ENCODE measurements around the gene STXBP4.

The STXBP4 gene

GRCh38 chr17:54968988-54969332 is 395 bp downstream of the STXBP4 start:
- peak overlapping the region; percentile 23 for H3K27ac ChIP-seq (ENCODE audit: low read depth, low read length)
- peak overlapping the region; percentile 96 to 98 for H3K4me3 ChIP-seq (ENCODE audit: low read depth in 1 of 2, low read length in 2 of 2)
- H3K36me3 ChIP-seq (ENCODE audit: control insufficient read depth in 1 of 2, insufficient read depth in 2 of 2, low read length in 2 of 2) = peaks cover 5 to 13% of the 10 kb centered on the region in 2 donors
- H3K27me3 ChIP-seq (ENCODE audit: control insufficient read depth in 1 of 2, insufficient read depth in 2 of 2, low read length in 2 of 2) = no peaks in the 10 kb centered on the region
- H3K9me3 ChIP-seq (ENCODE audit: control insufficient read depth in 1 of 2, low read length in 2 of 2) = no peaks in the 10 kb centered on the region
- H3K4me1 ChIP-seq (ENCODE audit: control insufficient read depth in 1 of 2, insufficient read depth in 2 of 2, low read length in 2 of 2) = peaks cover 21 to 28% of the 10 kb centered on the region in 2 donors
- peak overlapping the region; percentile 86 to 92 for H3K9ac ChIP-seq (ENCODE audit: low read depth in 1 of 2, low read length in 2 of 2)

- Histone ChIP-seq H3K4me1 (ENCODE audit: control insufficient read depth in 1 of 2, insufficient read depth in 2 of 2, low read length in 2 of 2) (peaks cover 21 to 28% of the 10 kb centered on the region in 2 donors), H3K27me3 (ENCODE audit: control insufficient read depth in 1 of 2, insufficient read depth in 2 of 2, low read length in 2 of 2) (no peaks in the 10 kb centered on the region), H3K9me3 (ENCODE audit: control insufficient read depth in 1 of 2, low read length in 2 of 2) (no peaks in the 10 kb centered on the region), H3K9ac (ENCODE audit: low read depth in 1 of 2, low read length in 2 of 2) (peak overlapping the region; percentile 86 to 92), H3K27ac (ENCODE audit: low read depth, low read length) (peak overlapping the region; percentile 23), H3K4me3 (ENCODE audit: low read depth in 1 of 2, low read length in 2 of 2) (peak overlapping the region; percentile 96 to 98), H3K36me3 (ENCODE audit: control insufficient read depth in 1 of 2, insufficient read depth in 2 of 2, low read length in 2 of 2) (peaks cover 0 to 3% of the 10 kb centered on the region in 2 donors)
Observed at GRCh38 chr17:54969658-54970572, 1.4 kb downstream of the STXBP4 start.

- Histone ChIP-seq H3K4me3 (ENCODE audit: low read depth in 1 of 2, low read length in 2 of 2) (no peak overlapping the region), H3K36me3 (ENCODE audit: control insufficient read depth in 1 of 2, insufficient read depth in 2 of 2, low read length in 2 of 2) (no peaks in the 10 kb centered on the region), H3K27ac (ENCODE audit: low read depth, low read length) (peak overlapping the region; percentile 30), H3K4me1 (ENCODE audit: control insufficient read depth in 1 of 2, insufficient read depth in 2 of 2, low read length in 2 of 2) (peaks cover 21 to 23% of the 10 kb centered on the region in 2 donors), H3K9ac (ENCODE audit: low read depth in 1 of 2, low read length in 2 of 2) (no peak overlapping the region), H3K9me3 (ENCODE audit: control insufficient read depth in 1 of 2, low read length in 2 of 2) (no peaks in the 10 kb centered on the region), H3K27me3 (ENCODE audit: control insufficient read depth in 1 of 2, insufficient read depth in 2 of 2, low read length in 2 of 2) (no peaks in the 10 kb centered on the region)
Observed at GRCh38 chr17:54971147-54971546, 2.6 kb downstream of the STXBP4 start.

- H3K4me1 ChIP-seq (ENCODE audit: control insufficient read depth in 1 of 2, insufficient read depth in 2 of 2, low read length in 2 of 2) = peaks cover 15 to 18% of the 10 kb centered on the region in 2 donors
- no peak overlapping the region for H3K4me3 ChIP-seq (ENCODE audit: low read depth in 1 of 2, low read length in 2 of 2)
- no peak overlapping the region for H3K27ac ChIP-seq (ENCODE audit: low read depth, low read length)
- H3K27me3 ChIP-seq (ENCODE audit: control insufficient read depth in 1 of 2, insufficient read depth in 2 of 2, low read length in 2 of 2) = no peaks in the 10 kb centered on the region
- H3K36me3 ChIP-seq (ENCODE audit: control insufficient read depth in 1 of 2, insufficient read depth in 2 of 2, low read length in 2 of 2) = peaks cover 0 to 2% of the 10 kb centered on the region in 2 donors
- no peaks in the 10 kb centered on the region for H3K9me3 ChIP-seq (ENCODE audit: control insufficient read depth in 1 of 2, low read length in 2 of 2)
- H3K9ac ChIP-seq (ENCODE audit: low read depth in 1 of 2, low read length in 2 of 2) = no peak overlapping the region
Observed at GRCh38 chr17:54971901-54972300, 3.3 kb downstream of the STXBP4 start.

- Histone ChIP-seq H3K9me3 (ENCODE audit: control insufficient read depth in 1 of 2, low read length in 2 of 2) (no peaks in the 10 kb centered on the region), H3K9ac (ENCODE audit: low read depth in 1 of 2, low read length in 2 of 2) (no peak overlapping the region), H3K4me3 (ENCODE audit: low read depth in 1 of 2, low read length in 2 of 2) (no peak overlapping the region), H3K27ac (ENCODE audit: low read depth, low read length) (no peak overlapping the region), H3K4me1 (ENCODE audit: control insufficient read depth in 1 of 2, insufficient read depth in 2 of 2, low read length in 2 of 2) (peaks cover 14 to 15% of the 10 kb centered on the region in 2 donors), H3K27me3 (ENCODE audit: control insufficient read depth in 1 of 2, insufficient read depth in 2 of 2, low read length in 2 of 2) (no peaks in the 10 kb centered on the region), H3K36me3 (ENCODE audit: control insufficient read depth in 1 of 2, insufficient read depth in 2 of 2, low read length in 2 of 2) (peaks cover 0 to 2% of the 10 kb centered on the region in 2 donors)
Observed at GRCh38 chr17:54972406-54973138, 4.0 kb downstream of the STXBP4 start.

GRCh38 chr17:54974759-54975158 is 6.2 kb downstream of the STXBP4 start:
- Histone ChIP-seq H3K4me1 (ENCODE audit: control insufficient read depth in 1 of 2, insufficient read depth in 2 of 2, low read length in 2 of 2) (peaks cover 6 to 9% of the 10 kb centered on the region in 2 donors), H3K27me3 (ENCODE audit: control insufficient read depth in 1 of 2, insufficient read depth in 2 of 2, low read length in 2 of 2) (no peaks in the 10 kb centered on the region), H3K36me3 (ENCODE audit: control insufficient read depth in 1 of 2, insufficient read depth in 2 of 2, low read length in 2 of 2) (peaks cover 0 to 2% of the 10 kb centered on the region in 2 donors), H3K9me3 (ENCODE audit: control insufficient read depth in 1 of 2, low read length in 2 of 2) (no peaks in the 10 kb centered on the region), H3K27ac (ENCODE audit: low read depth, low read length) (no peak overlapping the region), H3K4me3 (ENCODE audit: low read depth in 1 of 2, low read length in 2 of 2) (no peak overlapping the region), H3K9ac (ENCODE audit: low read depth in 1 of 2, low read length in 2 of 2) (no peak overlapping the region)

- H3K36me3 ChIP-seq (ENCODE audit: control insufficient read depth in 1 of 2, insufficient read depth in 2 of 2, low read length in 2 of 2) = peaks cover 0 to 2% of the 10 kb centered on the region in 2 donors
- peaks cover 5 to 6% of the 10 kb centered on the region in 2 donors for H3K9me3 ChIP-seq (ENCODE audit: control insufficient read depth in 1 of 2, low read length in 2 of 2)
- no peak overlapping the region for H3K4me3 ChIP-seq (ENCODE audit: low read depth in 1 of 2, low read length in 2 of 2)
- no peak overlapping the region for H3K27ac ChIP-seq (ENCODE audit: low read depth, low read length)
- no peaks in the 10 kb centered on the region for H3K27me3 ChIP-seq (ENCODE audit: control insufficient read depth in 1 of 2, insufficient read depth in 2 of 2, low read length in 2 of 2)
- no peaks in the 10 kb centered on the region for H3K4me1 ChIP-seq (ENCODE audit: control insufficient read depth in 1 of 2, insufficient read depth in 2 of 2, low read length in 2 of 2)
- H3K9ac ChIP-seq (ENCODE audit: low read depth in 1 of 2, low read length in 2 of 2) = no peak overlapping the region
Observed at GRCh38 chr17:54976316-54976715, 7.8 kb downstream of the STXBP4 start.

GRCh38 chr17:54977744-54978143 is 9.2 kb downstream of the STXBP4 start:
- peaks cover 0 to 2% of the 10 kb centered on the region in 2 donors for H3K36me3 ChIP-seq (ENCODE audit: control insufficient read depth in 1 of 2, insufficient read depth in 2 of 2, low read length in 2 of 2)
- H3K4me3 ChIP-seq (ENCODE audit: low read depth in 1 of 2, low read length in 2 of 2) = no peak overlapping the region
- no peaks in the 10 kb centered on the region for H3K4me1 ChIP-seq (ENCODE audit: control insufficient read depth in 1 of 2, insufficient read depth in 2 of 2, low read length in 2 of 2)
- H3K9me3 ChIP-seq (ENCODE audit: control insufficient read depth in 1 of 2, low read length in 2 of 2) = peaks cover 5 to 6% of the 10 kb centered on the region in 2 donors
- no peak overlapping the region for H3K9ac ChIP-seq (ENCODE audit: low read depth in 1 of 2, low read length in 2 of 2)
- no peak overlapping the region for H3K27ac ChIP-seq (ENCODE audit: low read depth, low read length)
- H3K27me3 ChIP-seq (ENCODE audit: control insufficient read depth in 1 of 2, insufficient read depth in 2 of 2, low read length in 2 of 2) = no peaks in the 10 kb centered on the region

- Histone ChIP-seq H3K27me3 (ENCODE audit: control insufficient read depth in 1 of 2, insufficient read depth in 2 of 2, low read length in 2 of 2) (no peaks in the 10 kb centered on the region), H3K9ac (ENCODE audit: low read depth in 1 of 2, low read length in 2 of 2) (no peak overlapping the region), H3K27ac (ENCODE audit: low read depth, low read length) (no peak overlapping the region), H3K4me3 (ENCODE audit: low read depth in 1 of 2, low read length in 2 of 2) (no peak overlapping the region), H3K36me3 (ENCODE audit: control insufficient read depth in 1 of 2, insufficient read depth in 2 of 2, low read length in 2 of 2) (peaks cover 0 to 2% of the 10 kb centered on the region in 2 donors), H3K4me1 (ENCODE audit: control insufficient read depth in 1 of 2, insufficient read depth in 2 of 2, low read length in 2 of 2) (no peaks in the 10 kb centered on the region), H3K9me3 (ENCODE audit: control insufficient read depth in 1 of 2, low read length in 2 of 2) (peaks cover 5 to 6% of the 10 kb centered on the region in 2 donors)
Observed at GRCh38 chr17:54979657-54980056, 11.1 kb downstream of the STXBP4 start.

GRCh38 chr17:54980375-54980774 is 11.8 kb downstream of the STXBP4 start:
- Histone ChIP-seq H3K4me3 (ENCODE audit: low read depth in 1 of 2, low read length in 2 of 2) (no peak overlapping the region), H3K9me3 (ENCODE audit: control insufficient read depth in 1 of 2, low read length in 2 of 2) (peaks cover 5 to 6% of the 10 kb centered on the region in 2 donors), H3K4me1 (ENCODE audit: control insufficient read depth in 1 of 2, insufficient read depth in 2 of 2, low read length in 2 of 2) (no peaks in the 10 kb centered on the region), H3K9ac (ENCODE audit: low read depth in 1 of 2, low read length in 2 of 2) (no peak overlapping the region), H3K36me3 (ENCODE audit: control insufficient read depth in 1 of 2, insufficient read depth in 2 of 2, low read length in 2 of 2) (peaks cover 0 to 2% of the 10 kb centered on the region in 2 donors), H3K27me3 (ENCODE audit: control insufficient read depth in 1 of 2, insufficient read depth in 2 of 2, low read length in 2 of 2) (no peaks in the 10 kb centered on the region), H3K27ac (ENCODE audit: low read depth, low read length) (no peak overlapping the region)

All from duodenal mucosa (tissue), 2 donors.